Astrocyte (in vitro differentiated cells and primary cell): ENCODE measurements around the gene SLC2A8.

Experiments
- EZH2 ChIP-seq: IDR thresholded peaks from 2 replicates; pipeline ENCODE4 v1.6.1; 2012; ENCODE audit warnings: mild to moderate bottlenecking, low read length, inconsistent platforms; ENCODE audit not compliant: insufficient read depth
- TF ChIP-seq, protein P1 (sequence below): IDR thresholded peaks from 2 replicates; pipeline ENCODE4 v1.5.1; 2011; ENCODE audit warnings: low read depth, mild to moderate bottlenecking, inconsistent platforms, low read length, moderate library complexity; ENCODE audit not compliant: insufficient read depth

GRCh38 chr9:127405344-127406125 is 8.6 kb downstream of the SLC2A8 start:
- TF ChIP-seq EZH2: no peak
- TF ChIP-seq, protein P1, sequence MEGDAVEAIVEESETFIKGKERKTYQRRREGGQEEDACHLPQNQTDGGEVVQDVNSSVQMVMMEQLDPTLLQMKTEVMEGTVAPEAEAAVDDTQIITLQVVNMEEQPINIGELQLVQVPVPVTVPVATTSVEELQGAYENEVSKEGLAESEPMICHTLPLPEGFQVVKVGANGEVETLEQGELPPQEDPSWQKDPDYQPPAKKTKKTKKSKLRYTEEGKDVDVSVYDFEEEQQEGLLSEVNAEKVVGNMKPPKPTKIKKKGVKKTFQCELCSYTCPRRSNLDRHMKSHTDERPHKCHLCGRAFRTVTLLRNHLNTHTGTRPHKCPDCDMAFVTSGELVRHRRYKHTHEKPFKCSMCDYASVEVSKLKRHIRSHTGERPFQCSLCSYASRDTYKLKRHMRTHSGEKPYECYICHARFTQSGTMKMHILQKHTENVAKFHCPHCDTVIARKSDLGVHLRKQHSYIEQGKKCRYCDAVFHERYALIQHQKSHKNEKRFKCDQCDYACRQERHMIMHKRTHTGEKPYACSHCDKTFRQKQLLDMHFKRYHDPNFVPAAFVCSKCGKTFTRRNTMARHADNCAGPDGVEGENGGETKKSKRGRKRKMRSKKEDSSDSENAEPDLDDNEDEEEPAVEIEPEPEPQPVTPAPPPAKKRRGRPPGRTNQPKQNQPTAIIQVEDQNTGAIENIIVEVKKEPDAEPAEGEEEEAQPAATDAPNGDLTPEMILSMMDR: no peak
